22Rv1 (cell line): ENCODE measurements around the gene LATS2.

Experiments
- H3K27ac ChIP-seq: fragments of 450-650 bp; 2 replicates; pipeline ENCODE4 v1.5.1; 2017
- CTCF ChIP-seq: fragments of 450-650 bp; IDR thresholded peaks from 2 replicates; pipeline ENCODE4 v1.5.1; 2017; ENCODE audit warnings: mild to moderate bottlenecking
- ZFX ChIP-seq: fragments of 450-650 bp; IDR thresholded peaks from 2 replicates; pipeline ENCODE4 v1.6.1; 2017; ENCODE audit warnings: antibody characterized with exemption, borderline replicate concordance

The LATS2 gene

DNA sequence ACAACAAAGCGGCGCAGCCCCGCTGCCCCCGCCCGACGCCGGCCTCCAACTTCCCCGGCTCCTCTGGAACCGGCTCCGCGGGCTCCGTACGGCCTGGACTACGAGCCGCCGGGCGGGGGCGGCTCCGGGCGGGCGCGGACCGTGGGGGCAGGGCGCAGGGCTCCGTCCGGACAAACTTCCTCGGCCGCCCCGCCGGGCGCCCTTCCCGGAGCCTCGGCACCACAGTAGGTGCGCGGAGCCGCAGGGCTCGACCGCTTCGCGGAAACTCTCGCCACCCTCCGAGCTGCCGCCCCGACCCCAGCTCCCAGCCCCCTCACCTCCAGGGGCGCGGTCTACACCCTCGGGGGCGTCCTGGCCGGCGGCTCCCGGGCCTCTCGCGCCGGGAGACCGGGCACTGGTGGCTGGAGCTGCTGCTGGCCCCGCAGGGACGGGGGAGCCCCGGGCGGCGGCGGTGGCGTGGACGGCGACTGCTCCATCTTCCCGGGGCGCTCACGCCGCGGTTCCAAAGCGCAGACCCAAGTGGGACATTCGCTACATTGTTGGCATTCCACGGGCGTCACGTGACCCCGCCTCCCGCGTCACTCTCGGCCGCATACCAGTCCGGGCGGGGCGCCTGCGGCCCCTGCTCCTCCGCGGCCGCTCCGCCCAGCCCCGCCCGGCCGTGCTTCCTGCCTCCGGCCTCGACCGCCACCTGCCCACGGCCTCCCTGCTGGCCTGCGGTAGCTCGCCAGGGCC lies at the start of gene LATS2:
TSS of gene LATS2 (minus strand) at position 558 of the 735 bp plus-strand sequence. CDS start 15,560 bp downstream, outside the sequence.
- H3K27ac ChIP-seq = peak within 1 kb of the TSS; percentile 64
- peak; percentile 32; the same call in 1 of the 2 replicates for TF ChIP-seq CTCF
- TF ChIP-seq ZFX = no peak

DNA sequence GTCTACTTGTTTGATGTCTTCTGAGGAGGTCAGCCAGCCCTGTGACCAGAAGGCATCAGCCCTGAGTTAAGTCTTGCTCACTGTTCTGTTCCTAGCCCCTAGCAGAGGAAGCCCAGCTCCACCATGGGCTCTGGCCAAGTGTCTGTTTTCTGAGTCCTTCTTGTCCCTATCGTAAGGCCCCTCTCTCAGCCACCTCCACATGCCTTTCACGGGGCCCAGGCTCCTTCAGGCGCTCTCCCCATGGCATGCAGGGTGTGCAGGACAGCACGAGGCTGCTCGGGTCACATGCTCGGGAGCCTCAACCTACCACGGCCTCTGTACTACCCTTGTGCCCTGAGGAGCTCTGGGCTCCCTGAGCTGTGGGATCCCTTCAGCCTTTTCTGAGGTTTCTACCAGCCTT lies 47.8 kb upstream of the LATS2 start:
- TF ChIP-seq CTCF (no peak), ZFX (no peak)
- H3K27ac ChIP-seq = no peak overlapping the region

DNA sequence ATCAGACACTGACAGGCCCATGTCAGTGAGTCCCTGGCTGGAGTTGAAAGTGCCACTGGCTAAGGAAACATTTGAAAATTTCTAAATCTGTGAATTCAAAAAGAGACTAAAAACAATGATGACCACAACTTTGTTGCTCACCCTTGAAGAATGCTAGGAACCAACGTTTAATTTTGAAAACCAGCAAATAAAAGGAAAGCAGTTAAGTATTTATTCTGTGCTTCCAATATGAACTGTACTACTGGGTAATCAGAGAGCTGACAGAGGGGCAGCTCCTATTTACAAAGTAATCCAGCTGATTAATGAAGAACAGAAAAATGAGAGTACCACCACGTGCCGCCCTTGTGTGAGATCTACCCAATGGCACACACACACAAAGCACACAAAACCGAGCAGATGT lies 44.7 kb upstream of the LATS2 start:
- H3K27ac ChIP-seq = no peak overlapping the region
- TF ChIP-seq ZFX (no peak), CTCF (no peak)

- no peak for TF ChIP-seq ZFX
- TF ChIP-seq CTCF = no peak
- no peak overlapping the region for H3K27ac ChIP-seq
These were observed 43.0 kb upstream of the LATS2 start for GRCh38 chr13:21104199-21105019.

GRCh38 chr13:21101865-21102576 lies 40.6 kb upstream of the LATS2 start:
- H3K27ac ChIP-seq = no peak overlapping the region
- no peak for TF ChIP-seq ZFX
- no peak for TF ChIP-seq CTCF

DNA sequence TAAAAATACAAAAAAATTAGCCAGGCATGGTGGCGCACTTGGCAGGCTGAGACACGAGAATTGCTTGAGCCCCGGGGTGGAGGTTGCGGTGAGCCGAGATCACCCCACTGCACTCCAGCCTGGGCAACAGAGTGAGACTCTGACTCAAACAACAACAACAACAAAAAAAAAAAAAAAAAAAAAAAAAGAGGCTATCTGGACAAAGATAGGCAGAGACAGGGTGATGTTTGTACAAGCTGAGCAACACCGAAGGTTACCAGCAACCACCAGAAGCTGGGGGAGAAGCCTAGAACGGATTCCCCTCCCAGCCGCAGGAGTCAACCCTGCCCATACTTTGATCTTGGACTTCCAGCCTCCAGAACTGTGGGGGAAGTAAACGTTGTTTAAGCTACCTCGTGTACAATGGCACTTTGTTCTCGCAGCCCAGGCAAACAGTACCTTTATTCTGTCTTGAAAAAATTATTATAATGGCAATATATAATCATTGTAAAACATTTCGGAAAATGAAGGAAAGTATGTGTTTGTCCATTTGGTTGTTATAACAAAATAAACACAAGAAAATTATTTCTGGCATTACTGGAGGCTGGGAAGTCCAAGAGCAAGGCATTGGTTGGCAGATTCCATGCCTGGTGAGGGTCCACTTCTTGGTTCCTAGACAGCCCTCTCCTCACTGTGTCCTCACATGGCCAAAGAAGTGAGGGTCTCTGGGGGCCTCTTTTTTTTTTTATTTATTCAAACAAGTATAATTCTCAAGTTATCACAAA lies 39.8 kb upstream of the LATS2 start:
- H3K27ac ChIP-seq = no peak overlapping the region

More for the DNA sequence above, 39.8 kb upstream of the LATS2 start:
- TF ChIP-seq ZFX (no peak), CTCF (no peak)
